ENCODE results near the gene DAD1.

DNA sequence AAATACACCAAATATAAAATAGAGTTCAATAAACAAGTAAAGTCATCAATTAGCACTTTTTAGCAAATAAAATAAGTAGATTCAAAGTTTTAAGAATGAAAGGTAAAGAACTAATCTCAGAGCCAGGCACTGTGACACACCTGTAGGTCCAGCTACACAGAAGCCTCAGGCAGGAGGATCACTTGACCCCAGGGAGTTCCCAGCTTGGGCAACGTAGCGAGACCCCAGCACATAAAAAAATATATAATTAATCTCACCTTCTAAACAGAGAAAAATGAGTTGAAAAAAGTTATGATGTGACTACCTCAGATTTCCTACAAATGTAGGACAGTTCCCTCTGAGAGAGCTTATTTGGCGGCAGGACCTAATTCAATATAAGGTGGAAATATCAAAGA, 19.3 kb downstream of the DAD1 start:
- TF ChIP-seq EZH2 (IDR thresholded peaks at IDR 0.05; ENCODE audit: insufficient read depth, poor library complexity, severe bottlenecking) (no peak), EZH2phosphoT487 (IDR thresholded peaks at IDR 0.05; ENCODE audit: insufficient read depth, low read depth) (no peak)

All from GM23248 (cell line).